ENCODE data around the gene C11orf97. TPM values are rescaled to one million over a fixed set of nuclear protein-coding genes. Genes with fewer than 3 reads are reported as not detected.

Gene C11orf97
- total and polyA plus RNA-seq, 2 of the 8 experiments (the other 6 are each of a cell fraction or from before 2014, with no cell fraction given), result not detected

GRCh38 chr11:94557992-94558391, 45.7 kb downstream of the C11orf97 start:
- Histone ChIP-seq H3K56ac (replicated peaks; ENCODE audit: insufficient read length, low read depth, low read length) (no peak overlapping the region), H3K4me1 (replicated peaks in 1 of 4; ENCODE audit: control insufficient read depth in 3 of 4, insufficient read depth in 4 of 4, low read length in 3 of 4) (peaks cover 0 to 3% (median 0%) of the 10 kb centered on the region in 4 experiments; a peak in 1 of 7 replicates), H3K9ac (replicated peaks in 1 of 4; ENCODE audit: extremely low read depth in 1 of 4, low read depth in 3 of 4, low read length in 3 of 4) (no peak overlapping the region), H2BK20ac (ENCODE audit: low read length) (no peak overlapping the region), H3K4ac (replicated peaks; ENCODE audit: insufficient read length, low read depth, low read length) (no peak overlapping the region), H2BK120ac (replicated peaks; ENCODE audit: low read depth, low read length) (no peak overlapping the region), H2BK15ac (ENCODE audit: low read length) (no peak overlapping the region), H3K27me3 (replicated peaks in 1 of 4; ENCODE audit: control insufficient read depth in 3 of 4, extremely low read depth in 1 of 4, insufficient read depth in 3 of 4, low read length in 3 of 4) (no peaks in the 10 kb centered on the region; a peak in 1 of 7 replicates), H4K20me1 (replicated peaks in 1 of 2; ENCODE audit: control insufficient read depth in 1 of 2, insufficient read depth in 2 of 2, low read length in 2 of 2) (no peaks in the 10 kb centered on the region), H2BK5ac (ENCODE audit: low read depth, low read length) (no peak overlapping the region), H3K79me1 (ENCODE audit: low read depth, low read length) (no peaks in the 10 kb centered on the region), H3K23me2 (ENCODE audit: low read depth, low read length) (no peaks in the 10 kb centered on the region), H3K4me3 (ENCODE audit: extremely low read depth in 1 of 4, insufficient read depth in 2 of 4, low read depth in 3 of 4, low read length in 4 of 4) (no peak overlapping the region), H4K91ac (replicated peaks; ENCODE audit: insufficient read length, low read length) (no peak overlapping the region), H3K9me3 (ENCODE audit: insufficient read depth in 2 of 2, low read depth in 1 of 2, low read length in 1 of 2) (no peaks in the 10 kb centered on the region), H3K4me2 (ENCODE audit: insufficient read depth in 1 of 2, low read depth in 2 of 2, low read length in 2 of 2) (no peak overlapping the region), H3K79me2 (ENCODE audit: control insufficient read depth in 1 of 2, insufficient read depth in 2 of 2, low read length in 2 of 2) (no peaks in the 10 kb centered on the region), H3K27ac (ENCODE audit: low read depth, low read length) (no peak overlapping the region), H2AFZ (ENCODE audit: low read length) (no peak overlapping the region), H3K14ac (ENCODE audit: insufficient read length) (no peak overlapping the region), H3K36me3 (ENCODE audit: control insufficient read depth in 2 of 4, insufficient read depth in 4 of 4, low read length in 3 of 4) (no peaks in the 10 kb centered on the region), H2AK5ac (ENCODE audit: low read depth, low read length) (no peak overlapping the region), H4K8ac (ENCODE audit: extremely low read depth, insufficient read depth, low read length) (no peak overlapping the region), H4K5ac (ENCODE audit: insufficient read length, low read depth, low read length) (no peak overlapping the region), H3K23ac (ENCODE audit: insufficient read length) (no peak overlapping the region), H2BK12ac (ENCODE audit: low read depth, low read length) (no peak overlapping the region), H3K18ac (ENCODE audit: extremely low read depth, low read length) (no peak overlapping the region)
- ChIA-PET POLR2A (ENCODE audit: partially characterized antibody) (no interaction called here), CTCF (ENCODE audit: partially characterized antibody) (interaction anchor here (1.3 kb wide), 2 partner anchors 39 to 44 kb away, joined by 3 read pairs; no protein-coding TSS in a partner anchor)
- DNase-seq (ENCODE audit: low read depth in 1 of 2, low spot score in 2 of 2), result no peak
- TF ChIP-seq TBP (IDR thresholded peaks at IDR 0.05; ENCODE audit: low read depth, low read length) (no peak), CEBPB (IDR thresholded peaks at IDR 0.05; ENCODE audit: low read depth, low read length) (no peak), SRF (IDR thresholded peaks at IDR 0.05; ENCODE audit: low read depth, low read length) (no peak), ATF3 (IDR thresholded peaks at IDR 0.05; ENCODE audit: insufficient read depth, low read depth, low read length) (no peak), CREB1 (IDR thresholded peaks at IDR 0.05) (no peak), SIN3A (conservative IDR thresholded peaks at IDR 0.05 in 1 of 2, IDR thresholded peaks at IDR 0.05 in 1 of 2; ENCODE audit: low read depth in 1 of 2, low read length in 2 of 2) (no peak), TCF12 (IDR thresholded peaks at IDR 0.05; ENCODE audit: low read depth, low read length) (no peak), PHF8 (conservative IDR thresholded peaks at IDR 0.05; ENCODE audit: low read depth, low read length) (no peak), BACH1 (IDR thresholded peaks at IDR 0.05; ENCODE audit: low read length) (no peak), SIRT6 (IDR thresholded peaks at IDR 0.05; ENCODE audit: low read length) (no peak), ZNF274 (IDR thresholded peaks at IDR 0.05; ENCODE audit: borderline replicate concordance, extremely low read depth, low read length) (no peak)
- WGBS, 2 experiments (ENCODE audit: extremely low coverage in 1 of 2, insufficient coverage in 1 of 2, insufficient read length in 1 of 2, insufficient replicate concordance in 2 of 2, low coverage in 1 of 2, low lambda C conversion rate in 2 of 2, missing lambda C conversion rate in 1 of 2), result 83% methylated on average over 1 of the region's 1 CpG; no CpG with 5 or more reads in 1 of the 2 experiments
- no peak for FAIRE-seq

Measured in H1 (cell line).